HG02852 (cell line): Measurements from ENCODE around the gene GAGE12J.
"Not testable (repeated sequence)": the region's sequence is repeated elsewhere in the genome, so short reads cannot be mapped to it uniquely, and the experiment has no call there.

Experiments
- ATAC-seq: cut with Tn5 transposase; IDR thresholded peaks from one replicate; pipeline ENCODE4 v1.9.1; 2021; ENCODE audit warnings: mild to moderate bottlenecking, moderate library complexity; ENCODE audit not compliant: unreplicated experiment

Gene GAGE12J, protein sequence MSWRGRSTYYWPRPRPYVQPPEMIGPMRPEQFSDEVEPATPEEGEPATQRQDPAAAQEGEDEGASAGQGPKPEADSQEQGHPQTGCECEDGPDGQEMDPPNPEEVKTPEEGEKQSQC

DNA sequence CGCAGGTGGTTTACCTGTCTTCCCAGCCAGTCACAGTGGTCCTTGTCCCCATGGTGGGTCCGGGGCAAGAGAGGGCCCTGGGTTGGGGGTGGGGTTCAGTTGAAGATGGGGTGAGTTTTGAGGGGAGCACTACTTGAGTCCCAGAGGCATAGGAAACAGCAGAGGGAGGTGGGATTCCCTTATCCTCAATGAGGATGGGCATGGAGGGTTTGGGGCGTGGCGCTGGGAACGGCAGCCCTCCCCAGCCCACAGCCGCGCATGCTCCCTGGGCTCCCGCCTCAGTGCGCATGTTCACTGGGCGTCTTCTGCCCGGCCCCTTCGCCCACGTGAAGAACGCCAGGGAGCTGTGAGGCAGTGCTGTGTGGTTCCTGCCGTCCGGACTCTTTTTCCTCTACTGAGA lies at the start of gene GAGE12J:
Gene GAGE12J (plus strand): TSS at position 301 of the 400 bp plus-strand sequence. CDS start 1,157 bp downstream, outside the sequence.
- not testable (repeated sequence) for ATAC-seq

DNA sequence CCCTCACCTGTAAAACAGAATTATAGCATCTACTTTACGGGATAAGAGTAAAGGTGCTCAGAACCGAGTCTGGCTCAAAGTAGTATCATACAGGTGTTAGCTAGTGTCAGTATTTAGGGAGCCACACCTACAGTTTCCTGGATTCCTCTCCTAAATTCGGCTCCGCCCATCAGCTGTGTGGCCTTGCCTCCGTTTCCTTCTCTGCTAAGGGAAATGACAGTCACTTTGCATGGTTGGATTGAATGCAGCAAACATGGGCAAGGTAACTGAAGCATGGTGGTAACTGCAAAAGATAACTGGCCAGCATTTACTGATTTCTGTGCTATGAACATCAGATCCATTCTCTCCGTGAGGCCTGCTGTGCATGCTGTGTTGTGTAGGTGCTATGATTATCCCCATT lies 49.4 kb upstream of the GAGE12J start:
- no peak for ATAC-seq

DNA sequence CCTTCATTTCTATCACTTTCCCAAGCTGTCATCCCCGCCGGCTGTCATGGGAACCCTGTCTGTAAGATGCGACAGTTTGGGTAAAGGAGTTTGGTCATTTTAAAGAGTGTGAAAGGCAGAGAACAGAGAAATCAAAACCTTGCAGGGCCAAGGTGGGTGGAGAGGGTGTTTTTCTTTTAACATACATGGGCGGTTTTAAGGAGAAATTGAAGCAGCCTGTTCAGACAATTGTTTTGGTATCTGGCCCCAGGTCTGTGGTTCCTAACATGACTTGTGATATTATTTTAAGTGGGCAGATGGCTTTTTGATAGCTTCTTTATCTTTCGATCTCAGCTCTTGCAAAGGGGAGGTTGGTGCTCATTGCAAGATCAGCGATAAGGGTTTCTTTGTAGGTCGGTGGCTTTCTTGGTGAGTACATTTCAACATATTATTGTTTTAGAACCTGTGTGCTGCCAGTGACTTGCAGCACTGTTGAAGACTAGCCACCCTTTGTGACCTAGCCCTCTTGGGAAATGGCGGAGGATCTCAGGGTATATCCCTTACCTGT lies 48.6 kb upstream of the GAGE12J start:
- ATAC-seq: no peak

DNA sequence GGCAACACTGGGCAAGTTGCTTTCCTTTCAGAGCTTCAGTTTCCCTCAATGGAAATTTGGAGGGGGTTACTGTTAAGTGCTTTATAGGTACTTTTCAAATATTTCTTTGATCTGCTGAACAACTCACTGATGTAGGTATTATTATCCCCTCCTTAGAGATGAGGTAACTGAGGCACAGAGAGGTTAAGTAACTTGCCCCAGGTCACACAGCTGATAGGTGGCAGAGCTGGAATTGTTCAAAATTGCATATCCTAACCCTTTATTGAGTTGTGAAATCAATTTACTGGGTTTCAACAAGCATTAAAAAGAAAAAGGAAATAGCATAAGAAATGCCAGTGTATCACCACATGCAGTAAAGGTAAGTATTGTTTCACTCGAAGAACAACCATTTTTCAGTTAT lies 45.6 kb upstream of the GAGE12J start:
- no peak for ATAC-seq

DNA sequence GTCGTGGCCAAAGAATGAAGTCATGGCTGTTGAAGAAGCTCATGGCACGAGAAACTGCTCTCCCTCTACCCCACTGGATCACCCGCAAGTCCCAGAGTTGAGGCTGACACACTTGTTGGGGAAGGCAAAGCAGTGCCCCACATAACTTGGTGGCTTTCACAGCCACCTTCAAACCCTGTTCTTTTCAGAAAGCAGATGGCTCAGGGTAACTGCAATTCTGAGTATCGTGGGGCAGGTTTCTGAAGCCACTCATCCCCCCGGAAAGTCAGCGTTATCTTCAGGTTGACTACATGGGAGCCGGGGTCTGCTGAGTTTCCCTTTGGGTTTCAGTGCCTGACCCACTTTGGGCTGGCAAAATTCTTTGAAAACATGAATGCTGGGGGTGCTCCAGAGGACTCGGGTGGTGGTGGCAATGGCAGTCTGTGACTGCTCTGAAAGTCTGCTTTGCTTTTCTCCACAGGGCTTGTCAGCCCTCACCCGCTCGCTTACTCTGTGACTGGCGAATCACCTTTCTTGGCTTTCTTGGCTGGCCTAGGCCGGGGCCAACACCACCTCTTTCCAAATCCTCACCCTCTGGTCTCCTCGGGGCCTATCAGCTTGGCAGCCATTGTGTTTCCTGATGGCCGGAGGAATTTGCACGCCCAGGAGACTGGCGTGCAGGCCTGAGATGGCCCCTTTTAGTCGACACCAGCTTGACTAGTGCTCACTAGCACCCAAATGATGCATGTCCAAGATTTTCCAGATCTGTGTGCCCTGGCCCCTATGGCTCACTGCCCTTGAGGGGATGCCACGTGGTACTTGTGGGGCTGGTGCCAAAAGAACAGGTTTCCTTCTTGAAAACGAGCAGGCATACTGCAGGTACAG lies 44.9 kb upstream of the GAGE12J start:
- no peak for ATAC-seq

DNA sequence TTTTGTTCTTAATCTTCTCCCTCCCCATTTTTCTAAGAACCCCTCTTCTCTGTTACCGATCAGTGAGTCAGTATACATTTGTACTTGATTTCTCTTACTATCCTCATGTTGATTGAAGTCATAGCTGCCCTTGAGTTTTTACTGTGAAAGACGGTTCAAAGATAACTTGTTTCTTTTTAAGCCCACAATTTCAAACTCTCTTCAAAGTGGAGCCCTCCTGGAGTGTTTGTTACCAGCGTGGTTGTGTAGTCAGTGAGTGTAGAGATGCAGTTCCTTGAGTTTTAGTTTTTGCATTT lies 44.4 kb upstream of the GAGE12J start:
- ATAC-seq: no peak

DNA sequence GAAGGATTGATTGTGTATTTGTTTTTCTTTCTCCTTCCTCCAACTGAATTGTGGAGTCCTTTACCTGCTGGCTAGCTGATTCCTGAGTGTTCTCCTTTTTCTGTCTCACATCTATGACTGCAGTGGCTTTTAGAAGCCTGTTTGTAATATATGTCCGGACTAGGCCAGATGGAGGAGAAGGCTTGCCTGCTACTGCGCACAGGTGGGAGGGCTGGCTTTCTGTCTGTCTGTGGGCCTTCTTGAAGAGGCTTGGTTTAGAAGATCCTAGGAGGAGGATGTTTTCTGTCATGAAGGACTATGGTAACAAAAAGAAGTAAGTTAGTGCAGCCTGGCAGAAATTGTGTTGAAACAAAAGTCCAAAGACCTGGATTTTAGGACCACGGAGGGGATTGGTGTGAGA lies 43.8 kb upstream of the GAGE12J start:
- ATAC-seq: no peak

DNA sequence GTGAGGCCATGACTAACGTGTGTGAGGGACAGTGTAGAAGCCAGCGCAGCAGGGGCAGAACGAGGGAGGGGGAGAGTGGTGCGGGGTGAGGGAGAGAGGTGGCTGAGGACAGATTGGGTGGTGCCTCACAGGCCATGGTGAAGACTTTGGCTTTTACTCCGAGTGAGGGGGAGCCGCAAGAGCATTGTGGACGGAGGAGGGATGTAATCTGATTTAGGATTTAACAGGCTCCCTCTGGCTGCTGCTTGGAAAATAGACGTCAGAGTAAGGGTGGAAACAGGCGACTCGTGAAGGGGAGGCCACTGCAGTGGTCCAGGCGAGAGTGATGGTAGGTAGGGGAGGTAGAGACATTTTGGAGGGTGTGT lies 39.2 kb upstream of the GAGE12J start:
- ATAC-seq: no peak

DNA sequence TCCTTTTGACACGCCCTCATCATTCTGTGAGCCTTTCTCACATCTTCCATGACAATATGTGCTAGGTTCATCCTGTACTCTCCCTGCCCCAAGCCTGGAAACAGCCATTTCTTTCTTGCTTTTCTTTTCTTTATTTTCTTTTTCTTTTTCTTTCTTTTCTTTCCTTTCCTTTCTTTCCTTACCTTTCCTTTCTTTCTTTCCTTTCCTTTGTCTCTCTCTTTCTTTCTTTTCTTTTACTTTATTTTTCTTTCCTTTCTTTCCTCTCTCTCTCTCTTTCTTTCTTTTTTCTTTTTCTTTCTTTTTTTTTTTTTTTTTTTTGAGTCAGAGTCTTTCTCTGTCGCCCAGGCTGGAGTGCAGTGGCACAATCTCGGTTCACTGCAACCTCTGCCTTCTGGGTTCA lies 37.6 kb upstream of the GAGE12J start:
- ATAC-seq: no peak

DNA sequence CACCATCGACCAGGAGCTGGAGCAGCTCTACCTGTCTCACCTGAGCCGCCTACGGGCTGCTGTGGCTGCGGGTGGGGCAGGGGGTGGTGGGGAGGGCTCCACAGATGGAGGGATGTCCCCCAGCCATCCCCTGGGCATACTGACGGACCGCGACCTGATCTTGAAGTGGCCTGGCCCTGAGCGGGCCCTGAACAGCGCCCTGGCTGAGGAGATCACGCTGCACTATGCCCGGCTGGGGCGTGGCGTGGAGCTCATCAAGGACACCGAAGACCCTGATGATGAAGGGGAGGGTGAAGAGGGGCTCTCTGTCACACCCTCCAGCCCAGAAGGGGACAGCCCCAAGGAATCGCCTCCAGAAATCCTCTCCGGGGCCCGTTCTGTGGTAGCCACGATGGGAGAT lies 35.7 kb upstream of the GAGE12J start:
- no peak for ATAC-seq

DNA sequence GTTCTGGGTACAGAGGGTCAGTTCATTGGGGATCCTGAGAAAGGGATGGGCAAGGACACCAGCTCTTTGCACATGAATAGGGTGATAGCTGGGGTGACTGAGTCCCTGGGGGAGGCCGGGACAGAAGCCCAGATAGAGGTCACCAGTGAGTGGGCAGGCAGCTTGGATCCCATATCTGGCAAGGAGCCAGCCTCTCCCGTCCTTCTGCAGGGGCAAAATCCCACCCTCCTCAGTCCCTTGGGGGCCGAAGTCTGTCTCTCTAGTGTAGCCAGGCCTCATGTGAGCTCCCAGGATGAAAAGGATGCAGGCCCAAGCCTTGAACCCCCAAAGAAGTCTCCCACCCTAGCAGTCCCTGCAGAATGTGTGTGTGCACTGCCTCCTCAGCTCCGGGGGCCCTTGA lies 35.3 kb upstream of the GAGE12J start:
- no peak for ATAC-seq

DNA sequence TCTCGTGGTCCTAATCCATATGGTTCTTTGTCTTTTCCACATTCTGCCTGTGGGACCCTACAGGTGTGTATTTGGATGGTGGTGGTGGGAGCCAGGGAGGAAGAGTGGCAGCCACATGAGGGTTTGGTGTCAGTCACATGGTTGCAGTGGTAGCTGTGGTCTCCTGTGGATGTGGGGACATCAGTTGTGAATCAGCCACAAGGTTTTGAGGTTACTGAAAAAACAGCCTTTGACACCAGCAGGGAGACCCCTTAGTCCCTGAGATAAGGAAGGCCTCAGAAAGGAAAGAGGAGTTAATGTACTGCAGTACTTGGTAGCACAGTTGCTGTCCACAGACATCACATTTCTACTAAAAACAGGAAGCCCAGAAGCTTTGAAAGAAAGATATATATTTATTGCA lies 34.2 kb upstream of the GAGE12J start:
- no peak for ATAC-seq

DNA sequence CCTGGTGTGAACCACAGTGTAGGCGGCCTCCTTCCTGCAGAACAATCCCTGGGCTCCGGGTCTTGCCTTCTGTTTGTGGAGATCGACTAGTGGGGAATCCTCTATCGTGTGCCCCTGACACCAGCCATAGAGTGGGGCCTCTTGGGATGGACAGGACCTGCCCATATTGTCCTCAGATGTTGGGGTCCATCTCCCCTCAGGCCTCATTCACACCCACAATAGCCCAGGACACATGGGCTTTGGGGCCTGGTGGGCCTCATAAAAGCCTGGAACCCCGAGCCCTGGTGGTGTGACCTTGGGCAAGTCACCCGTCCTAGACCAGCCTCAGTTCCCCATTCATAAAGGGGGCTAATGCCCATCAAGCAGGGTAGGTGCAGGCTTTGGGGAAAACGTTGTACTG lies 31.6 kb upstream of the GAGE12J start:
- no peak for ATAC-seq

DNA sequence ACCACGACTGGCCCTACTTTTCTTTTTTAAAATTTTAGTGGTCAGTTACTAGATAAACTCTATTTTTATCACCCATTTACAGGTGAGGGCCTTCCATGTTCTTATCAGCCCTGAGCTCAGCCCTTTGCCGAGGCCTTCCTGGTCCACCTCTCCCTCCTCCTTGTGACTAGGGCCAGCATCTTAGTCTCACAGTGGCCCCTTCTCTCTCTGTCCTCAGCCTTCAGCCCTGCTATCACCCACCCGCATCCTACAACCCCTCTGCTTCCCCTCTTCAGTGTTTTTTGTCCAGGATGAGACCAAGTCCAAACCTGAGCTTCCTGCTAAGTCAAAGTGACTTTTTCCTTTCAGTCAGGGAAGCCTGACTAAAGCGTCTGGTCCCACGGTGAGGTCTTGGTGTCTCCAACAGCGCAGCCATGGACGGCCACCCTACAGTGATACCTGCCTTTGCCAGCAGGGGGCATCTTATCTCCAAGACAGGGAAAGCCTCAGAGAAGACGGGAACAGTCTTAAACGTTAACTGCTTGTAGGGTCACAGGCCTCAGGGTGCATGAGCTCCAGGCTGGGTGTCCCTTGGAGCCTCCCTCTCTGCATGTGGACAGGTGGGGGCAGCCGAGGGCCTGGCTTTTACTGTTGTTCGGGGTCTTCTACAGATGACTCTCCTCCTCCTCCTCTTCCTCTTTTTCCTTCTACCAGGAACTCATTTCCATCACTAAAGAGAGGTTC lies 30.1 kb upstream of the GAGE12J start:
- no peak for ATAC-seq

DNA sequence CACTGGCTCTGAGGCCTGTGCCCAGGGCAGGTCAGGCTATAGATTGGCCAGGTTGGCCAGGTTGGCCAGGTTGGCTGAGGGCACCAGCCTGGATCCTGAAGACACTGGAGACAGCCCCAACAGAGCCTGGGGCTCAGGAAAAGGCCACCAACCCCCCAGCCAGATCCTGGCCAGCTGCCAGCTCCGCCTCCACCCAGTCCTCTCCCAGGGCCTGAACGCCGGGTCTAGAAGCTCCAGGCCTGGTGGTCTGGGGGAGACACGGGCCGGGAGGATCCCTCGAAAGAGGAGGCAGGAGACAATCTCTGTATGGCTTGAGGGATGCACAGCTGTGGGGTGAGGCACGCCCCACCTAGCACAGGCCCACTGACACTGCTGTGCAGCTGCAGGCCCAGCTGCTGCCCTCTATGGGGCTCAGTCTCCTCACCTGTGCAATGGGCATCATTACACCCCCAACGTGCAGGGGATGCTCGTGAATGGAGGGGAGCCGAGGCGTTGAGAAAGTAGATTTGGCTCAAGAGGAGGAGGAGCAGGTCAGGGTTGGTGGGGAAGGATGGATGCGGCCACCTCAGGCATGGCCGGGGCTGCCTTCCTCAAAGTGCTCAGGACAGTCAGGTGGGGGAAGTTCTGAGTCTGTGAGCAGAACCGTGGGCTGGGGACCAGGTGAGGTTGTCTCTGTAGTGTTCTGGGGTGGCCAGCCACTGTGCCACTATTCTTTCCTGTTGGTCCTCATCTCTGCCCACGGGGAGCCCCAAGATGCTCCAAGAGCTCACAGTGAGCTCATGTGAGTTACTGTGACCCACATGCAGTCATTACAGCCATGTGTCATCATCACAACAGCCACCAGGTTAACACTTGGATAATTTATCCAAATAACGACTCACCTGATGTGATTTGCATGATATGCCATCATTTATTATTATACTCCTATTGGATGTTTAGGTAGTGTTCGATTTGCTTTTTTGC lies 29.2 kb upstream of the GAGE12J start:
- ATAC-seq: no peak

DNA sequence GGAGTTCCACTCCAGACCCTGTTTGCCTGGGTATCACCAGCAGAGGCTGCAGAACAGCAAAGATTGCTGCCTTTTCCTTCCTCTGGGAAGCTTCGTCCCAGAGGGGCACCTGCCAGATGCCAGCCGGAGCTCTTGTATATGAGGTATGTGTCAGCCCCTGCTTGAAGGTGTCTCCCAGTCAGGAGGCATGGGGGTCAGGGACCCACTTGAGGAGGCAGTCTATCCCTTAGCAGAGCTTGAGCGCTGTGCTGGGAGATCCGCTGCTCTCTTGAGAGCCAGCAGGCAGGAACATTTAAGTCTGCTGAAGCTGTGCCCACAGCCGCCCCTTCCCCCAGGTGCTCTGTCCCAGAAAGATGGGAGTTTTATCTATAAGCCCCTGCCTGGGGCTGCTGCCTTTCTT lies 22.5 kb upstream of the GAGE12J start:
- ATAC-seq: not testable (repeated sequence)

DNA sequence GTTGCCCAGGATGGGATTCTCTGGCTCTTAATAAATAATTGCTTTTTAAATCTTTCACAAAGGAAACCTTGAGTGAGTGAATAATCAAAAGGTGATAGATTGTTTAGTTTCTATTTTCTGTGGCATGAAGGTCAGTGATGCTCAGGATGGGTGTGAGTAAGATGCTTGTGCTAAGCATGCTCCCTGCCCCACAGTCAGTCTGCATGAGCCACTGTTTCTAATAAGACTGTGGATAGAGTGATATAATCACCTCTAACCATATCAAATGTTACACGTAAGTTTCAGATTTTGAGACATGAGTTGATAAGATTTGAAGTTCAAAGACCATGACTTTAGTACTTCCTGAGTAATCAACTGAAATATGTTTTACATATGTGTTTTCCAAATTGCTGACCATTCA lies 21.1 kb upstream of the GAGE12J start:
- ATAC-seq: no peak

DNA sequence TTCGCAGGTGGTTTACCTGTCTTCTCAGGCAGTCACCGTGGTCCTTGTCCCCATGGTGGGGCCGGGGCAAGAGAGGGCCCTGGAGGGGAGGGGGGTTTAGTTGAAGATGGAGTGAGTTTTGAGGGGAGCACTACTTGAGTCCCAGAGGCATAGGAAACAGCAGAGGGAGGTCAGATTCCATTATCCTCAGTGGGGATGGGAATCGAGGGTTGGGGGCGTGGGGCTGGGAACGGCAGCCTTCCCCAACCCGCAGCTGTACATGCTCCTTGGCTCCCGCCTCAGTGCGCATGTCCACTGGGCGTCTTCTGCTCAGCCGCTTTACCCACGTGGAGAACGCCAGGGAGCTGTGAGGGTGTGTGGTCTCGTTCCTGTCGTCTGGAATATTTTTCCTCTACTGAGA lies 18.5 kb upstream of the GAGE12J start, which contains the start of gene GAGE10:
Gene GAGE10 (plus strand): TSS at position 301 of the 400 bp plus-strand sequence. CDS start 1,214 bp downstream, outside the sequence.
- no peak for ATAC-seq

DNA sequence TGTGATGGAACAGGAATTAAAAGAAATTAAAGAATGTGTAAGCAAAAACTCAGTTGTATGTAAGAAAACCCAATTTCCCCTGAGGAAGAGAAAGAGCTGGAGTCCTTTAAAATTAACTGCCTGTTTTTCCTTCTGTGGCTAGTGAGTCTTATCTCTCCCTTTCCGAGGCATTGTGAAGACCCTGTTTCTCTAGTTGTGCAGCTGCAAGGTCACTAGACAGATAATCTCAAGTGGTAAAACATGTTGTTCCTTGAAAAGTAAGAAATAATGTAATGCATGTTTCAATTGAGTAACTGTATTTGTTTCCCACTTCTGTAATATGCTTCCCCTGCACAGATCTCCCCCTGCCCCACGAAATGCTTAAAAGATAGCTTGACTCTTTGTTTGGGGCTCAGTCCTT lies 14.1 kb upstream of the GAGE12J start:
- ATAC-seq: not testable (repeated sequence)

DNA sequence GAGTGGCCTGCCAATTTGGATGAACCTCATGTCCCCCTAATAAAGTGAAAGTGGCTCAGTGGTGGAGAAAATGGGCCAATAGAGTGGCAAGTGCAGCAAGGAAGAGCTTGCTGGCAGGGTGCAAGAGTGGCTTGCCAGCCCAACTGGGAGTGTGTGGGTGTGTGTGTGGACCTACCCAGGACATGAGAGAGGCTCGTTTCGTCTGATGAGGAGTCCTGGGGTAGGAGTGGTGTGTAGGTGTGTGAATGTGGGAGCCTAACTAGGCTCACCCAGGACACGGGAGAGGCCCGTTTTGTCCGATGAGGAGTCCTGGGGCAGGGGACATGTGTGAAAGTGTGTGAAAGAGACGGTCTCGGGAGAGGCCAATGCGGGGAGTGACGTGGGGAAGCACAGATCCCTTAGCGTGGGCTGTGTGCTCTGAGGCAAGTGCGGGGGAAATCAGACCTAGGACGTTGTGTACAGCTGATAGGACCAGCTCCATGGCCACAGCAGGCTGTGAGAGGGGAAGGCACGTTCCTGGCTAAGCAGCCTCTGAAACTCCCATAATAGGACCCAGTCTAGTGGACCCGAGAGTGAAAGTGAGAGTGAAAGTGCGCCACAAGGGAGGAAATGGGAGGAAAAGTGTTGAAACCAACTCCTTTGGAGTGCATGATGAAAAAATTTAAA lies 13.1 kb upstream of the GAGE12J start:
- no peak for ATAC-seq
